Cerebellar nuclear complex (tissue), 1 donor: Measurements from ENCODE around the gene COCH.

ENCODE experiments used
- DNase-seq, 2 experiments: peaks; one replicate each; lab custom pipeline; 2025; lab: John Stamatoyannopoulos, UW

The COCH gene

GRCh38 chr14:30874120-30874998 is at the start of gene COCH:
COCH (plus strand) TSS chr14:30874559; CDS start chr14:30874939, 380 bp downstream.
- DNase-seq = no peak

GRCh38 chr14:30826070-30826469 is 48.3 kb upstream of the COCH start:
- no peak for DNase-seq

- DNase-seq = no peak
Observed at GRCh38 chr14:30829853-30830252, 44.5 kb upstream of the COCH start.

- no peak for DNase-seq
Observed at GRCh38 chr14:30834353-30834752, 40.0 kb upstream of the COCH start.

- DNase-seq = no peak
Observed at GRCh38 chr14:30838351-30838750, 36.0 kb upstream of the COCH start.

- no peak for DNase-seq
Observed at GRCh38 chr14:30840086-30840779, 34.1 kb upstream of the COCH start.

GRCh38 chr14:30842431-30842830 is 31.9 kb upstream of the COCH start:
- DNase-seq = no peak

- DNase-seq = no peak
Observed at GRCh38 chr14:30848449-30849240, 25.7 kb upstream of the COCH start.

- DNase-seq = no peak
Observed at GRCh38 chr14:30849354-30849753, 25.0 kb upstream of the COCH start.

GRCh38 chr14:30849983-30850382 is 24.4 kb upstream of the COCH start:
- DNase-seq = no peak

GRCh38 chr14:30853946-30854345 is 20.4 kb upstream of the COCH start:
- DNase-seq = no peak

GRCh38 chr14:30854492-30854891 is 19.9 kb upstream of the COCH start:
- DNase-seq = no peak

GRCh38 chr14:30855345-30856037 is 18.9 kb upstream of the COCH start:
- DNase-seq = no peak

- DNase-seq = no peak
Observed at GRCh38 chr14:30861200-30861599, 13.2 kb upstream of the COCH start.

GRCh38 chr14:30864934-30865333 is 9.4 kb upstream of the COCH start:
- no peak for DNase-seq

GRCh38 chr14:30868736-30869135 is 5.6 kb upstream of the COCH start:
- no peak for DNase-seq

- DNase-seq = no peak
Observed at GRCh38 chr14:30869551-30870155, 4.7 kb upstream of the COCH start.

- no peak for DNase-seq
Observed at GRCh38 chr14:30872602-30873001, 1.8 kb upstream of the COCH start.

GRCh38 chr14:30873308-30874119 is 845 bp upstream of the COCH start:
- DNase-seq = no peak

GRCh38 chr14:30874999-30875787 is 834 bp downstream of the COCH start:
- no peak for DNase-seq
